Measurements from ENCODE around the gene HLA-B.

DNA sequence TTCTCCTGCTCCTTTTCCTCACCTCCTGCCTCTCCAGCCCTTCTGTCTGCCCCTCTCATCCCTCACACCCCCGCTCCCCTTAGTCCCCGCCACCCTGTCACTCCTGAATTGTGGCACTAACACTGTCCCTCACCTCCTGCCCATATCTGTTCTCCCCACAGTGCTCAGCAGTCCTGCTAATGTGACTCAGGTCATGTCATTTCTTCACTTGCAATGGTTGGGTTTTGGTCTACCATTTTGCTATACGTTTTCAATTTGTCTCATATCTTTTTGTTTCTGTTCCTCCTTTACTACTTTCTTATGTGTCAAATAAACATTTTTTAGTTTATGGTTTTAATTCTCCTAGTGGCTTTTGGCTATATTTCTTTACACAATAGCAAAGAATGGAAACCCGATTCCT, 1.3 kb upstream of the HLA-B start:
- TF ChIP-seq, protein P1, sequence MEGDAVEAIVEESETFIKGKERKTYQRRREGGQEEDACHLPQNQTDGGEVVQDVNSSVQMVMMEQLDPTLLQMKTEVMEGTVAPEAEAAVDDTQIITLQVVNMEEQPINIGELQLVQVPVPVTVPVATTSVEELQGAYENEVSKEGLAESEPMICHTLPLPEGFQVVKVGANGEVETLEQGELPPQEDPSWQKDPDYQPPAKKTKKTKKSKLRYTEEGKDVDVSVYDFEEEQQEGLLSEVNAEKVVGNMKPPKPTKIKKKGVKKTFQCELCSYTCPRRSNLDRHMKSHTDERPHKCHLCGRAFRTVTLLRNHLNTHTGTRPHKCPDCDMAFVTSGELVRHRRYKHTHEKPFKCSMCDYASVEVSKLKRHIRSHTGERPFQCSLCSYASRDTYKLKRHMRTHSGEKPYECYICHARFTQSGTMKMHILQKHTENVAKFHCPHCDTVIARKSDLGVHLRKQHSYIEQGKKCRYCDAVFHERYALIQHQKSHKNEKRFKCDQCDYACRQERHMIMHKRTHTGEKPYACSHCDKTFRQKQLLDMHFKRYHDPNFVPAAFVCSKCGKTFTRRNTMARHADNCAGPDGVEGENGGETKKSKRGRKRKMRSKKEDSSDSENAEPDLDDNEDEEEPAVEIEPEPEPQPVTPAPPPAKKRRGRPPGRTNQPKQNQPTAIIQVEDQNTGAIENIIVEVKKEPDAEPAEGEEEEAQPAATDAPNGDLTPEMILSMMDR (IDR thresholded peaks at IDR 0.05), result no peak
- no peak for TF ChIP-seq POLR2A (IDR thresholded peaks at IDR 0.05)

All from Peyer's patch (tissue), 4 donors.